Activated T-cell treated with anti-CD3 and anti-CD28 coated beads, Interleukin-2, amount 50 U/mL, for 1 hour (primary cell): Measurements from ENCODE around the gene SCARB1.

Source experiments
- DNase-seq: peaks from one replicate; pipeline ENCODE4 v3.0.0-alpha.2; 2020

The SCARB1 gene

DNA sequence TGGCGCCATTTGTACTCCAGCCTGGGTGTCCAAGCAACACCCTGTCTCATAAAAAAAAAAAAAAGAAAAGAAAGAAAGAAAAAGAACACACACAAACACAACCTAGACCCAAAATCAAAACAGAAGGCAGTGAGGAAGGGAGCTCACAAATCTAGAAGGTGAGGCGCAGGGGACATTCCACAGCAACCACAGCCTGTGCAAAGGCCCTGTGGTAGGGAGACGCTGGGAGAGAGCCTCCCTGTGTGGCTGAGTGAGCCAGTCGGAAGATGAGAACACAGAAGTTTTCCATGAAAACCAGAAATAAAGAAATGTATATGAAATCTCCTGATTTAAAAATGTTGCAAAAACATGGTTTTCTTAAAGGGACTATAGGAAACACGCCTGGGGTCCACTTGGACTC, 44.6 kb downstream of the SCARB1 start:
- DNase-seq: no peak

DNA sequence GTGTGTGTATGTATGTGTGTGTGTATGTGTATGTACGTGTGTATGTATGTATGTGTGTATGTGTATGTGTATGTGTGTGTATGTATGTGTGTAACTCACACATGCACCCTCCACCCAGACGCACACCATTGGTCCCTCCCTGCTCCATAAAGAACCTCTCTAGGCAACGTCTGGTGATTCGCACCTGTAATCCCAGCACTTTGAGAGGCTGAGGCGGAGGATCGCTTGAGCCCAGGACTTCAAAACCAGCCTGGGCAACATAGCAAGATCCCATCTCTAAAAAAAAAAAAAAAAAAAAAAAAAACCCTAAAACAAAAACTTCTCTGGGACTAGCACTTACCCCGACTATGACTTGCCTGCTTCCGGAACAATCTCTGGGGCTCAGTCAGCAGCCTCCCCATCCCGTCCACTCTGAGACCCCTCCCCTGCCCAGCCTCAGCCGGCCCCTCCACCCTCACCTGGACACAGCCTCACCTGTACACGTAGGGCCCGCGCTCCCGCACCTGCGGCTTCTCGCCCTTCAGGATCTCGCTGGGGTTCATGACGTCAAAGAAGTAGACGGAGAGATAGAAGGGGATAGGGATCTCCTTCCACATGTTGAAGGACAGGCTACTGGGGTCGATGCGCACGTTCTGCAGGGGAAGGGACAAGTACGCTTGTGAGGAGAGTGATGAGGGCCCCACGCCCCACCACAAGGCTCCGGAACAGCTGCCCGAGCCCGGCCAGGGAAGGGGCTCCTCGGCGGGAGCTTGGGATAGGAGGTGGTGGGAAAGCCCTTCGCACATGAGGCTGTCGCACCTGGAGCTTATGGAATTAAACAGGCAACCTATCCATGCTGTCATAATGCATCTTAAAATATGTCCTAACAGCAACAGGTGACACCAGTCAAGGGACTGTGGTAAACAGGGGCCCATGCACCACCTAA, 46.3 kb downstream of the SCARB1 start:
- no peak for DNase-seq

DNA sequence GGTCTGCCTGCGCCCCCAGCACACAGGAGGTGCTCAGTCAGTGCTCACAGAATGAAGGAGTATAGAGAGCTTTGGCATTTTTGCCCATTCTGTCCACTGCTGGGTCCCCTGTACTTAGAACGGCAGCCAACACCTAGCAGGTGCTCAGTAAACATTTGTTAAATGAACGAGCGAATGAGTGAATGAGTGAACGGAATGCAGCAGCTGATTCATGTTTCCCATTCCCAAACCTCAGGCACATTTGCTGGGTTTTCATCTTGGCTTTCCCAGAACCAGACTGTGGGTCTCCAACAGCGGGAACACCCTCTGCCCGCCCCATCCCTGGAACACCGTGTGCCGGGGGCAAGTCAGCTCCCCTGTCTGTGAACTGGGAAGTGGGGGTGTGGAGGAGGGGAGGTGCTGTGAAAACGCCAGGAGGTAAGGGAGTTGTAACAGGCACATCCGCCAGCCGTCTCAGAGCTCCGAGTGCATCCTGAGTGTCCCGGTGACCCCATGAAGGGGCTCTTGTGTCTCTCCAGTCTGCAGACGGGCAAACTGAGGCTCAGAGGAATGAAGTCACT, 47.3 kb downstream of the SCARB1 start:
- DNase-seq: no peak

DNA sequence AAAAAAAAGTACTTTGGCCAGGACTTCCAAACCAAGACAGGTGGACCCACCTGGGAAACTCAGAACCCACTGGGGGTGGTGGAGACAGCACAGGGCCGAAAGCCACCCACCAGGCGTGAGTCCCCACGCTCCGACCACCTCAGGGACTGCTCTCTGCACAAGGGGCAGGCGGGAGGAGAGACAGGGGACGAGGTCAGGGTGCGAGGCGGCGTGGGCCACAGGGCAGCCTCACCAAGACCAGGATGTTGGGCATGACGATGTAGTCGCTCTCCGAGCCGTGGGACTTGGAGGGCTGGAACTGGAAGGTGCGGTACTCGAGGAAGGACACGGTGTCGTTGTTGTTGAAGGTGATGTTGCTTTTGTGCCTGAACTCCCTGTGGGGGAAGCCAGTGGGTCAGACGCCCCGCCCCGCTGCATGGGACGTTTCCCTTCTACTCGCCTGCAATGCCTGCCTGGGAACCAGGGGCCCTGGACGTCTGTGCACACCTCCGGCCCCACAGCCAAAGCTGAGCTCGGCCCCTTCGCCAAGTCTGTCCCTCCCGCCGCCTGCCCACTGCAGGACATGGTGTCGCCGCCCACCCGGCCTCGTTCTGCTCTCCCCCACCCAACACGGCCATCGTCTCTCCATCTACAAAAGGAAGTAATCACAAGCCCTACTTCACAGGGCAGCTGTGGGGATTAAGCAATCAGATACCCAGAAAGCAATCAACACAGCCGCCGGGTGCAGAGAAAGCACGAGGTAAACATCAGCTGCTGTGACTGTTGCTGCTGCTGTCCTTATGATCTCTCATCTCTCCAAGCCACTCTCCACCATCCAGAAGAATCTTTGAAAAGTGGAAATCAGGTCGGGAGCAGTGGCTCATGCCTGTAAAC, 48.7 kb downstream of the SCARB1 start:
- DNase-seq: no peak

DNA sequence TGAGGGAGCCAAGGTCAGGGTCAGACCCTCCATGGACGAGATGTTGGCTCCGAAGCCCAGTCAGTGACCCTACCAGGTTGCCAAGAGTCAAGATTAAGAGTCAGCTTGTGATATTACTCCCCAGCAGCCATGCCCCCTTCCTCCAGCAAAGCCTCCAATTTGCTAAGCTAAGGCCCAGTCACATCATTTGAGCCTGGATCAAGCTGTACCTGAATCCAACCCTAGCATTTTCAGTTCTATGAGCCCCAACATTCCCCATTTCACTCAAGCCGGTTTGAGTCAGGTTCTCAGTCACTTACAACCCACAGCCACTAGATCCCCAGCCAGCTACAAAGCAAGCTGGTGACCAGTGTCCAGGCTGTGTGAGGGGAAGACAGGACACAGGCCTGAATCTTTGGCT, 49.9 kb downstream of the SCARB1 start:
- no peak for DNase-seq

DNA sequence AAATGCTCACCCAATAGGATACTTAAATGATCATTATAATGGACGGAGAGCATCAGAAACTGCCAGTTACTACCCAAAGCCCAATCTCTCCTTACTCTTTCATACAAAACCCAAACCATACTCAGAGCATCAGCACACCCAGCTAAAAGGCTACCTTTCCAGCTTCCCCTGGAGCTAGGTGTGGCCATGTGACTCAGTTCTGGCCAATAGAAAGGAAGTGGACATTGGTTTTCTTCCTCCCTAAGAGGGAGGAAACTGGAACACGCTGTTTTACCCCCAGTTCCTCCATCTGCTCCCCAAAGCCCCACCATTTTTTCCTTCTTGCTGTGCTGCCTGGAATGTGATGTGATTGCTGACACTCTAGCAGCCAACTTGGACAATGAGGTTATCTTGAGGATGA, 50.7 kb downstream of the SCARB1 start:
- DNase-seq: no peak

DNA sequence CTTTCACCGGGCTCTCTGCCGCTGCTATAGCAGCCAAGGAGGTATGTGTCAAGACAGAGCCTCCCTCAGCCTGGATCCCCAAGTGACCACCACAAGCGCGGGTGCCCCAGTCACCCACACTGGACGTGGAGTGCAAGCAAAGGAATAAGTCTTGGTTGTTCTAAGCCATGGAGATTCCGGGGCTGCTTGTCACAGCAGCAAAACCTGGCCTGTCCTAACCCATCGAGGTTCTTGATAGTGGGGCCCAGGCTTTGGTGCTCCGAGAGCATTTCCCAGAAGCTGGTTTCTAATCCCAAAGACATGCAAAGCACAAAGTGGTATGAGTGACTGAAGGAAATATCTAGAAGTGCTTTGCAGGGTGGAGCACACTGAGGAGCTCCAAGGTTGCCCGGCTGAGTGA, 51.3 kb downstream of the SCARB1 start:
- no peak for DNase-seq

DNA sequence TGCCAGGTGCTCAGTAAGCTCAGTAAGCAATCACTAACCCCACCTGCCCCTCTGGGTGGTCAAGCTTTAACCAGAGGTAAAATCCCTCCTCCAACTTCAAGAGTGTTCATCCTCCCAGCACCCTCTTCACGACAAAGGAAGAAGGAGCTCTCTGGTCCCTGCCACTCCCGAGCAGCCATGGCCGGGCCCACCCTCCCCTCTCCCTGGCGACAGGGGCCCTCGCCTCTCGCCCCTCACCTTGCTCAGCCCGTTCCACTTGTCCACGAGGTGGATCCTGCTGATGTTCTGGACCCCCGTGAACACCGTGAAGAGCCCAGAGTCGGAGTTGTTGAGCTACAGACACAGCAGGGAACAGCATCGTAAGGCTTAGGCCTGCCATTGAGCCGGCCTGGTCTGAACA, 52.0 kb downstream of the SCARB1 start:
- DNase-seq: no peak

DNA sequence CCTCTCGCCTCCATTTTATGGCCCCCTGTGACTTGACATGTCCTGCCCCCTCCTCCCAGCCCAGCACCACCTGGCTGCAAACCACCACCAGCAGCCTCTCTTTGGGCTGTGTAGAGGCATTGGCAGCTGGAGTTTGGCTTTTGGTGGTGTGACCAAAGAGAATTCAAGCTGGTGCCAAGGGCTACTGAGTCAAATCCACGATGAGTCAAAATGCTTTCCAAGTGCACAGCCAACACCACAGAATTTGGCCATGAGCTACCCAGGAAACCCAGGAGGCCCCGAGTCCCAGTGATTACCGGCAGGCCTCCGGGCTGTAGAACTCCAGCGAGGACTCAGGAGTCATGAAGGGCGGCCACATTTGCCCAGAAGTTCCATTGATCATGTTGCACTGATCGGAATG, 53.8 kb downstream of the SCARB1 start:
- no peak for DNase-seq

DNA sequence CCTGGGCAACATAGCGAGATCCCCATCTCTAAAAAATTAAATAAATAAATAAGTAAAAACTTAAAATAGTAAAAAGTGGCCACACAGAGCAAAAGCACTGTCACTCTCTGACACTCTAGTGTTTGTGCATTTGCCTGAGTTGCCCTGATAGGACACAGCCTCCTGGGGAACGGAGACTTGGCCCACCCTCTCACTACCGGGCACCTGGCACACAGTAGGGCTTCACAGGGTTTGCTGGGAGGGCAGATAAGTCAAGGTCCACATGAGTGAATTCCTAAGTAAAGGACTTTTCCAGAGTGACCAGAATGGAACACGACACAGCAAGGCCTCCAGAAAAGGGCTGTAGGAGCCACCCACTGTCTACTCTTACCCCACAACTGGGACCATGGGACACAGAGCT, 54.3 kb downstream of the SCARB1 start:
- no peak for DNase-seq

DNA sequence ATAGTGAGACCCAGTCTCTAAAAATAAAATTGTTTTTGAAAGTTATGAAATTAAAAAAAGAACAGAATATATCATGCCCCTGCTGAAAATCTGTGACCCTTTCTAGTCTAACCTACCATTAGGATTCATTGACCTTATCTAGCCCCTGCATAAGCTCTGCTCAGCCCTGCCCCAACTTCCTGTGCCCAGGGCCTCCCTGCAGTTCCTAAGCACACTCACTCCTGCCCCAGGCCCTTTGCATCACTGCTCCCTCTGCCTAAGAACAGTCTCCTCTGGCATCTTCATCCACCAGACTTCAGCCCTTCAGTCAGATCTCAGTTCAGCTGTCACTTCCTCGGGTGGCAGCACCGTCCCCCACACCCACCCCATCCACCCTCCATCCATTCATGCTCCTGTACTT, 55.4 kb downstream of the SCARB1 start:
- DNase-seq: no peak

DNA sequence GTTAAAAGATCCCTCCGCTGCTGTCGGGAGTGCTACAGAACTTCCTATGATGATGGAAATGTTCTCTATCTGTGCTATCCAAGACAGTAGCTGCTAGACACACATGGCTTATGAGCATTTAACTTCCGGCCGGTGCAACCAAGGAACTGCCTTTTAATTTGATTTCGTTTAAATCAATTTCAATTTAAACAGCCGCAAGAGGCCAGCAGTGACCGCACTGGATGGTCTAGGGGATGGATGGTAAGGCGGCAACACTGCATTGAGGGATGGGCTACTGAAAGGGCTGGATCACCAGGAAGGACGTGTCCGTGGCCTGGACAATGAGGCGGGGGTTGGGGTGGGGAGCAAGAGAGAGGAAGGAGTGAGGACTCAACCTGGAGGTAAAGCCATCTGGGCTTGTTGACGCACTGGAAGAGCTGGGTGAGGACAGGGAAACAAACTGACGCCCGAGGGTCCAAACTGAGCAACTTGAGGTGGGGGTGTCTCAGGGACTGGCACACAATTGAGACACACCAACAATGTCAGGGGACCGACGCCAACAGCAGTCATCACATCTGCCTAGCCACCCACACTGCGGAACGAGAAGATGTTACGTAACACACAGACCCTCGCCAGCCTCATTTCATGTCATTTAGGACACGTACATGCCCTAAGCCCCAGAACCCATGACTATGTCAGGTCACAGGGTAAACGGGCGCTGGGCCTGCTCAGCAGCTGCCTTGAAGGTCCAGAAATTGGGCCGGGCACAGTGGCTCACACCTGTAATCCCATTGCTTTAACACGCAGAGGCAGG, 57.6 kb downstream of the SCARB1 start:
- DNase-seq: no peak

DNA sequence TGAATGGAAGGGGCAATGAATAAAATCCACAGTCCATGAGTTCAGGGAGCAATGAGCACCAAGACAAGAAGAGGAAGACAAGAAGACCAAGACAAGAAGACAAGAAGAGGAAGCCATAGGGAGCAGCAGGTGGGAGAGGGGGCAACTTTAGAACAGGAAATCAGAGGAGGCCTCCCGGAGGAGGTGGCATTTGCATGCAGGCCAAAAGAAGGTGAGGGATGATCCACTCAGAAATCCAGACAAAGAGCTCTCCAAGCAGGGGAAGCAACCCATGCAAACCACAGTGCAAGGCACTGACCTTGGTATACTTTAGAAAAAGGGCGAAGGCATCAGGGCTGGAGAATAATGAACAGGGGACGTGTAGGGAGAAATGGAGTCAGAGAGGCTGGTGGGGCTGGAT, 58.6 kb downstream of the SCARB1 start:
- no peak for DNase-seq

DNA sequence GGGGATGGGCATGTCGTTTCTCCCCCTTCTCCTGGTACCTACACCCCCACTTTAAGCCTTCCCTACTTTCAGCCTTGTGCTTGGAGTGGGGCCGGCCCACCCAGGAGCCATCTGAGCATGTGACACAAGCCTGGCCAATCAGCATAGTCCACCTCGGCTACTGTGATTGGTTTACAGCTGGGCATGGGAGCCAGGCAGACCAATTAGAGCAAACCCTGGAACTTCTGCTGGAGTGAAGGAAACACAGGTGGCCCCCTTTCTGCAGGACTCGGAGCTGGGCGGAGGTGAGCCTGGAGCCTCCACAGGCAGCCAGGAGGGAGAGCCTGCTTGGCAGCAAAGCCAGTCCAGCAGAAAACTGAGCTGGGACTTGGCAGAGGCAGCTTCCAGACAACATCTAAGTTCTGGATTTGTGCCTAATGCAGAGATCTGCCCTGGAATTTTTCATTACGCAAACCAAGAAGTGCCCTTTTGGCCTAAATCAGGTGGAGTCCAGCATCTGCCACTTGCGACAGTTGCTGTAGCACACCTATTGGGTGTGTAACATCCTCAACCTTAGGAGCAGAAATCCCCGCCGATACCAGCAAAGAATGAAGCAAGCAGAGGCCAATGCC, 59.5 kb downstream of the SCARB1 start:
- no peak for DNase-seq

DNA sequence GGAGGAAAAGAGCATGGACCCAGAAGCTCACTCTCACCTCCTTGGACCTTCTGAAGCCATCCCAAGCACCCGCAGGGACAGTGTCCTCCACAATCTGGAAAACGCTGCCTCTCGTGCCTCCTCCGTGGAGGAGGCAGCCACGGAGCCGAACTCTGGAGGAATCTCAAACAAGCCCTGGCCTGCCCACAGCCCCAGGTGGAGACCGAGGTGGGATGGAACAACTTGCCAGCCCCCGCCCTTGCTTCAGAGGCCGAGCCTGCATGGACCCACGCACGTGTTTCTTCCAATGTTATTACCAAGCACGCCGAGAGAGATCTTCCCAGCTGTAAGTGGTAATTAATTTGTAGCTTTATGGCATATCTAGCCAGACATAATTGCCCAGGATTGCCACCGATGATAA, 61.3 kb downstream of the SCARB1 start:
- DNase-seq: no peak

DNA sequence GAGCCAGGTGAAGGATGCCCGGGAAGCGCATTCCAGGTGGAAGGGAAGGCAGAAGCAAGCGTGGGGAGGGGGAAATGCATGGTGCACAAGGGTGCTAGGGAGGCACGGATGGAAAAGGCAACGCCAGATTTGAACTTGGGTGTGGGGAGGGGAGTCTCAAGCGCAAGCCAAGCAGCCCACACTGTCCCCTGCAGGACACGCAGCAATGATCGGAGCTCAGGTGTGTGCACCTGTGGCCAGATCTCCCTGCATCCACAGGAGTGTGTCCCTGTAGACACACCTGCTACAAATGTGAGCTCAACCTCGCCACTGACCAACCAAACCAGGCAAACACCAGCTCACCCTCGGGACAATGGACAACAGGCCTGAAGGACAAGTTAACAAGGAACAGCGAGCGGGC, 63.2 kb downstream of the SCARB1 start:
- DNase-seq: no peak

DNA sequence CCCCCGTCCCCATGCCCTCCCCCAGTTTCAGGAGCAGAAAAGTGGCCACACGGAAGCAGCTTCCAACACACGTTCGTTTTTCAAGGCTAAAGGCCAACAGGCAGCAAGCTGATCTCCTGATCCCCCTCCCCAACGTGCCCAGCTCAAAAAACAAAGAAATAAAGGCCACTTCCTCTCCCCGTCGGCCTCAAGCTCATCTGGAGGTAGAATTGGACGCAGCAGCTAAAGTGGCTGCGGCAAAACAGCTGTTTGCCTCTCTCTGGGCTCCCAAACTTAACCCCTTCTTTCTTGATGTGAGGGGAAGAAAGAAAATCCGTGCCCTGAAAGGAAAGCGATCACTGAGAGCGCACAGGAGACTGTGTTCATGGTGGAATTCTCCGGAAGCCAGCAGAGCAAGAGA, 66.3 kb downstream of the SCARB1 start:
- no peak for DNase-seq

DNA sequence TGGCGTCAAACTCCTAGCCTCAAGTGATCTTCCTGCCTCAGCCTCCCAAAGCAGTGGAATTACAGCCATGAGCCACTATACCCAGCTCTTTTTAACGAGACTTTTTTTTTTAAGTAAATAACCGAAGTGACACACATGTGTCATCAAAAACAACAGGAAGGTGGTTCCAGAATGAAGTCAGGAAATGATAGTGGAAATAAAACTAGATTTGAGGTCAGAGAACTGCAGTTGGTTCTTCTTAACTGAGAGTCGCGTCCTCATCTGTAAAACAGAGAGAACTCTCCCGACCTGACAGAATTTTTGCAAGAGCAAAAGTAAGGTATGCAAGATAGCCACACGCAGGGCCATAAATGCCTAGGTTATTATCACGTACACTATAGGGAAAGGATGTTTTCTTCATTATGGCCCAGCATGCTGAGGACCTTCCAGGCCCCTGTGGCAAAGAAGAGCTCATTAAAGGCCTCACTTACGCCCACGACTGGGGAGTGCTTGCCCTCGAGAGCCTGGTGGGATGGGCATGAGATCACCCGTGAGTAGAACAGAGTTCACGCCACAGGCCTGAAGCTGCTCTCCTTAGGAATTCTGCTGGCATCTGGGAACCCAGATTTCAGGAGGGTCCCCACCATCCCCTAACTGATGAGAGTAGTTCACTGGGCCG, 67.2 kb downstream of the SCARB1 start:
- DNase-seq: no peak

DNA sequence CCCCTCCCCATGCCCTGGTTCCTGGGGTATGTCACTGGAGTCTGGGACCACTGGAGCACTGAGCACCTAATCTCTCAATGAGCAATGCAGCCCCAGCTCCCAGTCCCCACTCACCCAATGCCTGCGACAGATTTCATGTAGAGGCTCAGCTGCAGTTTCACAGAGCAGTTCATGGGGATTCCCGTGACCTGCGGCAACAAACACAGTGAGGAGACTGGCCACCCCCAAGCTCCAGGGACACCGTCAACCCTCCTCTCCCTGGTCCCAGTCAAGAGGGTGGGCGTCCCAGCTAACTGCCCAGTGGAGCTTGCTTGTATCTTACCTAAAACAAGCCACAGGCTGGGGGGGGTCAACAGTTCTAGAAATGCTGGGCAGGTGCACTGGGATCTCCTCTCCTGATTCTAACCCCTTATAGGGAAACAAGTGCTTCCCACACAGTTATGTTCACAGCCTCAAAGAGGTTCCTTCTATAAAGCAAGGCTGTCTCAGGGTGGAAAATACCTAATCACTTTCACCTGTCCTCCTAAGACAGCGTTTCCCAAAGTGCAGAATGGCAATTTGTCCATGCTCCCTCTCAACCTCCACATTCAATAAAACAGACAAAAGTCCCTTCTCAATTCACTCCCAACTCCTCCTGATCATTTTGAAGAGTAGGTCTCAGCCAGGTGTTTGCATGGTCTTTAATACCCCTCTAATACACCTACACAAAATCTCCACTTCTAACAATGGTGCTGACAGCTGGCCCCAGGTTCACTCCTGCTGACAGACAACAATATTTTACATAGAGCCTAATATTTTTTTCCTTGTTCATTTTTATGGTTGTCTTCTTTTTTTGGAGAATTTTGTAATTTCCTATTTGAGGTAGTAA, 68.3 kb downstream of the SCARB1 start:
- DNase-seq: no peak

DNA sequence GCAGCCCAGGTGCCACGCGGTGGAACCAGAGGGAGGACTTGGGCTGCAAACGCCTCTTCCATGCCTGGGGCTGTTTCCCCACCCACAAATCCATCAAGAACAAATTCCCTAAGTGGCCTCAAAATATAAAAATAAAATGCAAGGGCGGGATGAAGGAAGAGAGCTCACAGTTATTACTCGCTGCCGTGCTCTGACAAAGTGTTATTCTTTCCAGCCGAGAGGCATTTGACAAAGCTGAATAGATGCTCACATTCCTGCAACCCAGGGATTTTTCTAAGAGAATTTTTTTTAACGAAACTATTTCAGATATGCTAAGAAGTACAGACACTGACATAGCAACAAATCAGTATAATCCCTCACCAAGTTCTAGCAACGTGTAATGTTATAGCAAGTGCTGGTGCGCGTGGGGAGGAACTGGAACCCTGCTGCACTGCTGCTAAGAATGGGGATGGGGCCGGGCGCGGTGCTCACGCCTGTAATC, 70.7 kb downstream of the SCARB1 start:
- no peak for DNase-seq

DNA sequence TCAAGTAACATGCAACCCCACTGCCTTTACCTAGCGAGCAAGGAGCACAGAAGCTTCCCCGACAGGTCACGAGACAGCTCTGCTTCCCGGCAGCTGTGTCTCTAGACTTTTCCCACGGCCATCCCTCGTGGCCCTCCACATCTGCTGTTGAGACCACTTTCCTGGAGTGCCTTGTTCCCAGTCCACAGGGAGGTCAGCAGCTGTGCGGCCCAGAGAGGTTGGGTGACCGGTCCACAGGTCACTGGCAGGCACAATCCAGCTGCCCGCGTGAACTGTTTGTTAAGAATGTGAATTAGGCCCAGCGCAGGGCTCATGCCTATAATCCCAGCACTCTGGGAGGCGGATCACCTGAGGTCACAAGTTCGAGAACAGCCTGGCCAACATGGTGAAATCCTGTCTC, 71.5 kb downstream of the SCARB1 start:
- no peak for DNase-seq
